AG10803 (cell line): ENCODE results near the gene VRK3.

Source experiments
- DNase-seq: peaks from one replicate; pipeline ENCODE4 v3.0.0; 2010; ENCODE audit warnings: low read depth
- H3K4me3 ChIP-seq: 2 replicates; pipeline ENCODE4 v1.5.1; 2011; ENCODE audit warnings: mild to moderate bottlenecking, low read length, control low read depth
- CTCF ChIP-seq: conservative IDR thresholded peaks from 2 replicates; pipeline ENCODE4 v1.5.1; 2011; ENCODE audit warnings: mild to moderate bottlenecking, low read length, control low read depth, inconsistent platforms

VRK3 gene

GRCh38 chr19:50044922-50045321 lies 19.8 kb upstream of the VRK3 start:
- DNase-seq, result no peak
- TF ChIP-seq CTCF, result no peak
- no peak overlapping the region for H3K4me3 ChIP-seq

GRCh38 chr19:50043967-50044366 lies 18.8 kb upstream of the VRK3 start:
- no peak for TF ChIP-seq CTCF
- H3K4me3 ChIP-seq, result no peak overlapping the region
- no peak for DNase-seq

- no peak for DNase-seq
- H3K4me3 ChIP-seq, result no peak overlapping the region
- no peak for TF ChIP-seq CTCF
Measured at GRCh38 chr19:50042363-50043024, 17.3 kb upstream of the VRK3 start.

GRCh38 chr19:50040967-50041366 lies 15.8 kb upstream of the VRK3 start:
- DNase-seq, result no peak
- H3K4me3 ChIP-seq, result no peak overlapping the region
- no peak for TF ChIP-seq CTCF

GRCh38 chr19:50039968-50040367 lies 14.8 kb upstream of the VRK3 start:
- TF ChIP-seq CTCF, result no peak
- H3K4me3 ChIP-seq, result no peak overlapping the region
- DNase-seq, result no peak

- no peak overlapping the region for H3K4me3 ChIP-seq
- TF ChIP-seq CTCF, result no peak
- DNase-seq, result no peak
Measured at GRCh38 chr19:50036908-50037307, 11.7 kb upstream of the VRK3 start.

GRCh38 chr19:50030937-50031336 lies 5.8 kb upstream of the VRK3 start:
- no peak overlapping the region for H3K4me3 ChIP-seq
- TF ChIP-seq CTCF, result no peak
- DNase-seq, result no peak
